IPS-NIHi11 (cell line): Measurements from ENCODE around the gene CBX6.
"Not testable (repeated sequence)": the region's sequence is repeated elsewhere in the genome, so short reads cannot be mapped to it uniquely, and the experiment has no call there.

Source experiments
- DNase-seq: peaks from one replicate; pipeline ENCODE4 v3.0.0; 2012; ENCODE audit warnings: mixed read lengths, low spot score

CBX6 gene

GRCh38 chr22:38872172-38872830, at the start of gene CBX6:
Gene CBX6 (minus strand): TSS chr22:38872216. CDS start chr22:38872190, 26 bp downstream.
- DNase-seq, result peak; percentile 97

GRCh38 chr22:38921806-38922205, 49.8 kb upstream of the CBX6 start:
- no peak for DNase-seq

GRCh38 chr22:38921120-38921519, 49.1 kb upstream of the CBX6 start:
- DNase-seq, result no peak

- no peak for DNase-seq
These were observed 47.7 kb upstream of the CBX6 start for GRCh38 chr22:38919631-38920190.

GRCh38 chr22:38911434-38911833, 39.4 kb upstream of the CBX6 start:
- DNase-seq, result no peak

GRCh38 chr22:38907767-38908166, 35.8 kb upstream of the CBX6 start:
- DNase-seq, result no peak

GRCh38 chr22:38906052-38906451, 34.0 kb upstream of the CBX6 start:
- DNase-seq, result no peak

- not testable (repeated sequence) for DNase-seq
These were observed 32.1 kb upstream of the CBX6 start for GRCh38 chr22:38904052-38904617.

- DNase-seq, result no peak
These were observed 29.2 kb upstream of the CBX6 start for GRCh38 chr22:38901111-38901641.

GRCh38 chr22:38900677-38901076, 28.7 kb upstream of the CBX6 start:
- DNase-seq, result no peak

- DNase-seq, result no peak
These were observed 19.2 kb upstream of the CBX6 start for GRCh38 chr22:38891256-38891655.

- no peak for DNase-seq
These were observed 18.4 kb upstream of the CBX6 start for GRCh38 chr22:38890377-38890776.

- no peak for DNase-seq
These were observed 14.3 kb upstream of the CBX6 start for GRCh38 chr22:38886333-38886732.

GRCh38 chr22:38882972-38883622, 11.1 kb upstream of the CBX6 start:
- DNase-seq, result no peak

- DNase-seq, result no peak
These were observed 10.2 kb upstream of the CBX6 start for GRCh38 chr22:38881997-38882879.

- no peak for DNase-seq
These were observed 9.5 kb upstream of the CBX6 start for GRCh38 chr22:38881464-38881871.

GRCh38 chr22:38879961-38880360, 7.9 kb upstream of the CBX6 start:
- no peak for DNase-seq

- no peak for DNase-seq
These were observed 7.2 kb upstream of the CBX6 start for GRCh38 chr22:38879108-38879729.

GRCh38 chr22:38878001-38878400, 6.0 kb upstream of the CBX6 start:
- no peak for DNase-seq

- DNase-seq, result no peak
These were observed 2.7 kb upstream of the CBX6 start for GRCh38 chr22:38874529-38875222.
